GM12878 (cell line): ENCODE measurements around the gene CLIP2. TPM values are rescaled to one million over a fixed set of nuclear protein-coding genes. Genes with fewer than 3 reads are reported as not detected.

Experiments
- ATAC-seq: fragments of 200-7000 bp; cut with Tn5 transposase; 3 replicates; pipeline ENCODE4 v1.9.1; 2020; ENCODE audit warnings: mild to moderate bottlenecking, moderate library complexity
- BruUV-seq: library from RNA; stranded (reverse); fragments of 400-500 nt; replicated peaks from 2 replicates; lab custom pipeline; 2021; lab: Mats Ljungman, UMichigan
- CTCF ChIA-PET: fragments of 300-600 bp; sonication (Branson Sonifier 250); formaldehyde crosslinking; extraction: SDS; loops from one replicate; lab custom pipeline; 2021; ENCODE audit warnings: inconsistent platforms; lab: Yijun Ruan, JAX
- POLR2A ChIA-PET: fragments of 350-600 bp; formaldehyde crosslinking; extraction: SDS; loops from one replicate; lab custom pipeline; 2021; ENCODE audit warnings: inconsistent platforms; lab: Charles Lee
- RAD21 ChIA-PET: fragments of 300-600 bp; sonication (Branson Sonifier 250); formaldehyde crosslinking; loops from one replicate; lab custom pipeline; 2023; ENCODE audit warnings: antibody characterized with exemption; ENCODE audit not compliant: unreplicated experiment; lab: Charles Lee
- SMC1A ChIA-PET: fragments of 300-600 bp; sonication (Branson Sonifier 250); formaldehyde crosslinking; loops from one replicate; lab custom pipeline; 2023; ENCODE audit not compliant: unreplicated experiment, uncharacterized antibody; lab: Charles Lee
- DNase-seq: peaks from one replicate; pipeline ENCODE4 v3.0.0-alpha.2; 2011; ENCODE audit warnings: low read depth, low spot score
- FAIRE-seq: peaks from 3 replicates; lab custom pipeline; 2011; peaks lifted over from hg19 to GRCh38; lab: Jason Lieb, UNC
- H2AFZ ChIP-seq: 2 replicates; pipeline ENCODE4 v1.6.0; 2011; ENCODE audit warnings: low read depth, low read length, control low read depth; ENCODE audit not compliant: control insufficient read depth
- H3K27ac ChIP-seq: 2 replicates; pipeline ENCODE4 v1.5.1; 2011; ENCODE audit warnings: control low read depth; ENCODE audit not compliant: control insufficient read depth, insufficient read depth
- H3K27me3 ChIP-seq, 2 experiments: replicated peaks in 1 of 2; 2 replicates each; pipeline versions ENCODE4 v1.6.0 to v1.6.1; 2011; ENCODE audit warnings: low read length in 1 of 2; ENCODE audit not compliant: control insufficient read depth in 2 of 2, insufficient read depth in 2 of 2
- H3K36me3 ChIP-seq, 2 experiments: 2 replicates each; pipeline ENCODE4 v1.5.1; 2011; ENCODE audit warnings: low read length in 1 of 2; ENCODE audit not compliant: control insufficient read depth in 2 of 2, insufficient read depth in 2 of 2
- H3K4me1 ChIP-seq: 2 replicates; pipeline ENCODE4 v1.6.1; 2011; ENCODE audit warnings: mild to moderate bottlenecking, low read length, moderate library complexity, mixed read lengths; ENCODE audit not compliant: control insufficient read depth, insufficient read depth
- H3K4me2 ChIP-seq: 2 replicates; pipeline ENCODE4 v1.6.0; 2011; ENCODE audit warnings: control low read depth; ENCODE audit not compliant: control insufficient read depth, insufficient read depth
- H3K4me3 ChIP-seq: fragments of 200-600 bp; sonication (generic); 2 replicates; pipeline ENCODE4 v1.5.1; 2016
- H3K79me2 ChIP-seq: 2 replicates; pipeline ENCODE4 v1.6.0; 2011; ENCODE audit warnings: low read length; ENCODE audit not compliant: control insufficient read depth, insufficient read depth
- H3K9ac ChIP-seq: 2 replicates; pipeline ENCODE4 v1.8.0; 2011; ENCODE audit warnings: low read length, control low read depth, mixed read lengths; ENCODE audit not compliant: control insufficient read depth, insufficient read depth
- H3K9me3 ChIP-seq: replicated peaks from 3 replicates; pipeline ENCODE4 v1.5.1; 2011; ENCODE audit warnings: mild to moderate bottlenecking, low read length; ENCODE audit not compliant: control insufficient read depth, insufficient read depth
- H4K20me1 ChIP-seq: 2 replicates; pipeline ENCODE4 v1.6.0; 2011; ENCODE audit not compliant: control insufficient read depth, insufficient read depth
- BCLAF1 ChIP-seq: fragments of 450-650 bp; IDR thresholded peaks from 2 replicates; pipeline ENCODE4 v1.6.1; 2017; ENCODE audit warnings: antibody characterized with exemption, mild to moderate bottlenecking, moderate library complexity
- CUX1 ChIP-seq: IDR thresholded peaks from 2 replicates; pipeline ENCODE4 v1.6.1; 2012; ENCODE audit warnings: improper control_type of control experiment, low read depth, low read length; ENCODE audit not compliant: insufficient replicate concordance
- FOS ChIP-seq: IDR thresholded peaks from 3 replicates; pipeline ENCODE4 v1.6.1; 2011; ENCODE audit warnings: borderline replicate concordance; ENCODE audit not compliant: insufficient read length; ENCODE audit errors: extremely low read depth
- IRF3 ChIP-seq: fragments of 450-650 bp; IDR thresholded peaks from 2 replicates; pipeline ENCODE4 v1.6.1; 2014; ENCODE audit warnings: mild to moderate bottlenecking
- MEF2B ChIP-seq: fragments of 450-650 bp; IDR thresholded peaks from 2 replicates; pipeline ENCODE4 v1.6.1; 2018; ENCODE audit warnings: mild to moderate bottlenecking, moderate library complexity; ENCODE audit not compliant: partially characterized antibody, poor library complexity, severe bottlenecking
- NFXL1 ChIP-seq: fragments of 450-650 bp; IDR thresholded peaks from 2 replicates; pipeline ENCODE4 v1.6.1; 2017; ENCODE audit warnings: antibody characterized with exemption, mild to moderate bottlenecking, borderline replicate concordance
- POLR2AphosphoS2 ChIP-seq: IDR thresholded peaks from 2 replicates; pipeline ENCODE4 v1.6.1; 2011; ENCODE audit warnings: low read depth, mild to moderate bottlenecking, low read length, improper control_type of control experiment, moderate library complexity
- RBBP5 ChIP-seq: fragments of 200-600 bp; sonication (generic); conservative IDR thresholded peaks from 2 replicates; pipeline ENCODE4 v1.6.1; 2016
- ZBTB11 ChIP-seq: fragments of 450-650 bp; formaldehyde crosslinking; IDR thresholded peaks from 2 replicates; pipeline ENCODE4 v1.5.0; 2022; ENCODE audit warnings: mild to moderate bottlenecking, missing genetic modification characterization
- WGBS: methylation state at CpG from one replicate; pipeline ENCODE4 v1.1.6; 2016; ENCODE audit warnings: low lambda C conversion rate; ENCODE audit not compliant: insufficient replicate concordance, insufficient coverage; ENCODE audit errors: missing lambda C conversion rate; 5-methylcytosine and 5-hydroxymethylcytosine counted together
- in situ Hi-C: fragments of 300-500 bp; cut with MboI; formaldehyde crosslinking; loops from 9 replicates; pipeline ENCODE4 v1.14.3; 2018; ENCODE audit warnings: mixed read lengths
- intact Hi-C: fragments of 100-400 bp; cut with micrococcal nuclease; formaldehyde crosslinking; loops from one replicate; pipeline ENCODE4 v1.14.2; 2022; ENCODE audit not compliant: unreplicated experiment
- polyA plus RNA-seq, 11 experiments: library from polyadenylated mRNA; depleted of rRNA in 4 of 11; unstranded in 6 of 11; stranded (reverse) in 5 of 11; fragments of >200 nt; fragmentation: Nextera tagmentation in 4 of 11; fragmentation: Illumina TruSeq in 1 of 11; extraction: Ambion mirVana in 4 of 11; extraction: Trizol in 1 of 11; gene quantifications; 1 replicate in 1 of 11; 2 replicates in 10 of 11; pipeline versions ENCODE4 v1.2.1 to v1.2.3, GENCODE V29; 2011 to 2016; ENCODE audit warnings: inconsistent platforms in 2 of 11, missing spikeins in 2 of 11, low read depth in 1 of 11
- total RNA-seq, 4 experiments: library from RNA; depleted of rRNA in 3 of 4; stranded (reverse); fragments of >200 nt in 3 of 4; fragmentation: Illumina TruSeq in 1 of 4; extraction: Trizol in 1 of 4; gene quantifications; 2 replicates each; pipeline versions ENCODE4 v1.2.1 to v1.2.3, GENCODE V29; 2013 to 2021

Gene CLIP2
- total and polyA plus RNA-seq, 10 of the 15 experiments (the other 5 are each of a cell fraction or from before 2014, with no cell fraction given), result 0.26 to 56.3 (median 21.0) TPM

- TF ChIP-seq CUX1 (no peak), RBBP5 (no peak), MEF2B (no peak), FOS (no peak)
These were observed 10.2 kb downstream of the CLIP2 start (continued) for GRCh38 chr7:74299401-74299800.

DNA sequence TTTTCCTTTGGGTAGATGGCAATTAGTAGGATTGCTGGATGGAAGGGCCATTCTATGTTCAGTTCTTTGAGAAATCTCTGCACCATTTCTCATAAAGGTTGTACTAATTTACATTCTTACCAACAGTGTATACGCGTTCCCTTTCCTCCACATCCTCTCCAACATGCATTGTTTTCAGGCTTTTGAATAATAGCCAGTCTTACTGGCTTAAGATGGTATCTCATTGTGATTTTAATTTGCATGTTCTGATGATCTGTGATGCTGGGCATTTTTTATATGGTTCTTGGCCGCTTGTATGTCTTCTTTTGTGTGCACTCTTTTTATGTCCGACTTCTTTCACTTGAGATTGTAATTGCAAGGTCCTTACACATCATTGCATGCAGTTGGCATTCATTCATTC, 11.7 kb downstream of the CLIP2 start:
- peaks cover 2% of the 10 kb centered on the region for H3K4me1 ChIP-seq
- no peak overlapping the region for H2AFZ ChIP-seq
- in situ Hi-C loops (no loop called here), intact Hi-C loops (loop anchor here (10.0 kb wide), 1 partner anchor 64 kb away; no protein-coding TSS in a partner anchor)
- DNase-seq (no peak), ATAC-seq (no peak), FAIRE-seq (no peak)
- ChIA-PET SMC1A (no interaction called here), CTCF (no interaction called here), POLR2A (no interaction called here), RAD21 (no interaction called here)
- H3K9me3 ChIP-seq, result no peaks in the 10 kb centered on the region; the same call in 2 of the 3 replicates
- H3K79me2 ChIP-seq, result peaks cover 57% of the 10 kb centered on the region
- no peak overlapping the region for H3K9ac ChIP-seq
- no peak overlapping the region for H3K4me3 ChIP-seq
- H3K27ac ChIP-seq, result no peak overlapping the region
- 73% methylated on average over 4 of the region's 4 CpGs for WGBS
- no peak overlapping the region for H3K4me2 ChIP-seq
- TSS peak; percentile 27 for BruUV-seq
- no peaks in the 10 kb centered on the region for H3K27me3 ChIP-seq
- no peaks in the 10 kb centered on the region for H4K20me1 ChIP-seq
- peaks cover 0 to 15% of the 10 kb centered on the region in 2 experiments; a peak in 2 of 4 replicates for H3K36me3 ChIP-seq
- TF ChIP-seq POLR2AphosphoS2, result no peak
- no peak for TF ChIP-seq BCLAF1
- TF ChIP-seq NFXL1, result no peak
- TF ChIP-seq ZBTB11 (CRISPR knock-in tag), result no peak
- no peak for TF ChIP-seq IRF3
